NCI-H748 (cell line): Measurements from ENCODE around the gene PIGT.
A peak's percentile ranks its signal among the peaks of the same experiment; 100 is the strongest.

Experiments used
- DNase-seq: peaks from one replicate; lab custom pipeline; 2025; ENCODE audit not compliant: unreplicated experiment; lab: John Stamatoyannopoulos, UW

Gene PIGT

GRCh38 chr20:45400346-45401031 lies 15.5 kb upstream of the PIGT start:
- no peak for DNase-seq

GRCh38 chr20:45402946-45403345 lies 13.0 kb upstream of the PIGT start:
- no peak for DNase-seq

DNA sequence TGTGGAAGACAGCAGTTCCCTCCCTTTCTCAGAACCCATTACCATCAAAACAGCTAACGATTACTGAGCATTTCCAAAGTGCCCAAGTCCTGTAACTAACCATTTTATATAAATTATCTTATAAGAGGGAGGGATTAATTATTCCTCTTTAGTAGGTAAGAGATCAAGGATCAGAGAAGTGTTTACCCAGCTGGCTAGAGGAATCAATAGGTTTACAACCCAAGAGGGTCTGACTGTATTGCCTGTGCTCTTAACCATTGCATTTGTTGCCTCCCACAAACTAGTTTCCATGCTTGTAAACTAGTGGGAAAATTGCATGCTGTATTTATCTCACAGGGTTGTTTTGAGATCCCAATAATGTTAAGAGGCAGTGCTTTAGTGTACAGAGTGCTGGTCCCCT lies 11.5 kb upstream of the PIGT start:
- DNase-seq, result peak; percentile 78

GRCh38 chr20:45405571-45406259 lies 10.2 kb upstream of the PIGT start:
- DNase-seq, result peak; percentile 60

- peak; percentile 73 for DNase-seq
Measured at GRCh38 chr20:45406260-45407066, 9.5 kb upstream of the PIGT start.

- DNase-seq, result peak; percentile 52
Measured at GRCh38 chr20:45407067-45407745, 8.7 kb upstream of the PIGT start.

GRCh38 chr20:45407783-45408645 lies 7.9 kb upstream of the PIGT start, which contains the start of gene DBNDD2:
DBNDD2 (plus strand) TSS chr20:45408289; CDS start chr20:45408468, 179 bp downstream.
- no peak for DNase-seq

GRCh38 chr20:45408646-45409213 lies 7.2 kb upstream of the PIGT start:
- no peak for DNase-seq

DNA sequence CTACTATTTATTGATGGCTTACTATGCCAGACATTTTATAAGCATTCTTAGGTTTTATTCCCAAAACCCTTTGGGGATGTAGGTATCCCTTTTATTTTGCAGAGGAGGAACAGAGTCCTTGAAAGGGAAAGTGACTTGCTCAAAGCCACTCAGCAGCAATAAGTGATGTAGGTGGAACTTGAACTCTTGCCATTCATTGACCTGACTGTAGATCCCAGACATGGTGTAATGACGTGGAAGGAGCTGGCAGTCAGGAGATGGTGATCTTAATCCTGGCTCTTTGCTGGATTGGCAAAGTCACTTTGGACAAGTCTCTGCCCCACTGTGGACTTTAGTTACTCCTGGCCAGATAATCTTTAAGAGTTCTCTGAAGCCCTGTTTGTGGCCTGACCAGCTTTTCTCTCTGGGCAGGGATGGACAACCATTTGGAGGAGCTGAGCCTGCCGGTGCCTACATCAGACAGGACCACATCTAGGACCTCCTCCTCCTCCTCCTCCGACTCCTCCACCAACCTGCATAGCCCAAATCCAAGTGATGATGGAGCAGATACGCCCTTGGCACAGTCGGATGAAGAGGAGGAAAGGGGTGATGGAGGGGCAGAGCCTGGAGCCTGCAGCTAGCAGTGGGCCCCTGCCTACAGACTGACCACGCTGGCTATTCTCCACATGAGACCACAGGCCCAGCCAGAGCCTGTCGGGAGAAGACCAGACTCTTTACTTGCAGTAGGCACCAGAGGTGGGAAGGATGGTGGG lies 6.2 kb upstream of the PIGT start:
- no peak for DNase-seq

DNA sequence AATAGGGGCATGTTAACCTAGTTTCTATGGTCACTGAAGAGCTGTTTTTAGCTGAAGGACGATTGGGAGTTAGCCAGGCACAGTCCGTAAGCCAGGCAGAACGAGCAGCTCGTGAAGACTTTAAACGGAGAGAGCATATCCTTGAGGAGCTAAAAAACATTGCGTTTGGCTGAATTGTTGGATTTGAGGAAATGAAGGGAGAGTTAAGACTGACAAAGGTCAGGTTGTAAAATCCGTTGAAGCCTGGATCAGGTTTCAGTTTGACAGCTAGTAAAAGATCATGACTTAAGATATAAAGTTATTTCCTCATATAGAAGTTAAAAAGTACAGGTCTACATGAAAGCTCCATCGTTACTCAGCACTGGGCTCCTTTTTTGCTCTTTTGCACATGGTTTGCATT lies 5.1 kb upstream of the PIGT start:
- DNase-seq, result no peak

GRCh38 chr20:45412653-45413052 lies 3.3 kb upstream of the PIGT start:
- no peak for DNase-seq

DNA sequence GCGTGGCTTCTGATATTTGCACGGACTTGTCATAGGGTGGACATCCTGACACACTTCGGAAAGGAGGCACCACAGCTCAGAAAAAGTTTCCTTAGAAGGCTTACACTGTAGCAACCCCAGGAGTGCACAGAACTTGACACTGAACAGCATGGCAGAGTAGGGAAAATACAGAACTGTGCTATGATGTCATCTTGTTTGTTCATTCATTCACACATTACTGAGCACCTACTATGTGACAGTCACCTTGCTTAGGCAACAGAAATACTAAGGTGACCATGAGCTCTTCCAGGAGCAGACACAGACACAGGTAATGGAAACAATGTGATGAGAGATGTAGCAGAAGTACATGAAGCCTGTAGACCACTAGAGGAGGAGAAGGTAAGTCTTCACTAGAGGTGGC lies 2.5 kb upstream of the PIGT start:
- no peak for DNase-seq

GRCh38 chr20:45416917-45417316 lies 976 bp downstream of the PIGT start:
- no peak for DNase-seq

DNA sequence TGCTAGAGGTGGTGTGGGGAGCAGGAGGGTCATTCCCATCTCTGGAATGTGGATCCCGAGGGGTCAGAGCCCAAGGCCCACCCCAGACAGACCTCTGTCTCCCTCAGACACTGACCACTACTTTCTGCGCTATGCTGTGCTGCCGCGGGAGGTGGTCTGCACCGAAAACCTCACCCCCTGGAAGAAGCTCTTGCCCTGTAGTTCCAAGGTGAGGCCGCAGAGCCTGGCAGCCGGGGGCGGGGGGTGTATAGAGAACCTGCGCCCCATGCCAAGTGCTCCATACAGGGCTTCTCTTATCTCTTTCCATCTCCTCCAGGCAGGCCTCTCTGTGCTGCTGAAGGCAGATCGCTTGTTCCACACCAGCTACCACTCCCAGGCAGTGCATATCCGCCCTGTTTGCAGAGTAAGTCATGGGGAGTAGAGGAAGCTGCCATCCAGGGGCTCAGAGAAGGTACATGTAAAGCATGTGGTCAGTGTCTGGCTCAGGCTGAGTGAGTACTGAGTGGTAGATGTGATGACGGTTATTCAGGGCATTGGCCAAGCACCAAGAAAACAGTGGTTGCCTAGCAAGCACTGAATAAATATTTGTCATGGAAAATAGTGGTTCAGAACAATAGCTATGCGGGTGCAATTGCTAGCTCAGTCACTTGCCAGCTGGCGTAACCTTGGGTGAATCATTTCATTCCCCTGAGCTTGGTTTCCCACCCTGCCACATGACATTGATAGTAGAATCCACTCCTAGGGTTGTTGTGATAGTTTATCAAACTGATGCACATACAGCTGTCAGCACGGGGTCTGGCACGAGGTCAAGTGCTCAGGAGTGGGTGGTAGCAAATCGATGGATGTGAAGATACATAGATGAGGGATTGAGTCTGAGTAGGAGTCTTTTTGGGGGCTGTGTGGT lies 3.5 kb downstream of the PIGT start:
- peak; percentile 94 for DNase-seq

DNA sequence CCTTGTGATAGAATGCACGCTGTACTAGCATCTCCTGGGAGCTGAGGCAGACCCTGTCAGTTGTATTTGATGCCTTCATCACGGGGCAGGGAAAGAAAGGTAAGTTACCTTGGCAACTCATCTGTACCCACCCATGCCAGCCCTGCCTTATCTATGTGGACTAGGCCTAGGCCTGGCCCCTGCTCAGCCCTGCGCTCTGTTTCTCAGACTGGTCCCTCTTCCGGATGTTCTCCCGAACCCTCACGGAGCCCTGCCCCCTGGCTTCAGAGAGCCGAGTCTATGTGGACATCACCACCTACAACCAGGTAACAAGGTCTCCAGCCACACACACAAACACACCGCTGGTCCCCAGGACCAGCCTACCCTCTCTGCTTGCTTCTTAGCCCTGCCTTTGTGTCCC lies 4.2 kb downstream of the PIGT start:
- DNase-seq, result no peak

GRCh38 chr20:45423700-45424099 lies 7.8 kb downstream of the PIGT start:
- no peak for DNase-seq

GRCh38 chr20:45425561-45425960 lies 9.6 kb downstream of the PIGT start:
- no peak for DNase-seq

- DNase-seq, result no peak
Measured at GRCh38 chr20:45426320-45427016, 10.5 kb downstream of the PIGT start.
